Neural progenitor cell (in vitro differentiated cells): ENCODE data around the gene KHDC3L.

Source experiments
- EZH2 ChIP-seq: fragments of 200-600 bp; sonication (generic); IDR thresholded peaks from 2 replicates; pipeline ENCODE4 v1.6.1; 2017; ENCODE audit warnings: antibody characterized with exemption, mild to moderate bottlenecking, moderate library complexity
- EZH2phosphoT487 ChIP-seq: fragments of 200-600 bp; sonication (generic); IDR thresholded peaks from 2 replicates; pipeline ENCODE4 v1.6.1; 2017; ENCODE audit warnings: antibody characterized with exemption
- TF ChIP-seq, protein P1 (sequence below): fragments of 200-600 bp; sonication (generic); IDR thresholded peaks from 2 replicates; pipeline ENCODE4 v1.5.1; 2017; ENCODE audit warnings: antibody characterized with exemption, mild to moderate bottlenecking

DNA sequence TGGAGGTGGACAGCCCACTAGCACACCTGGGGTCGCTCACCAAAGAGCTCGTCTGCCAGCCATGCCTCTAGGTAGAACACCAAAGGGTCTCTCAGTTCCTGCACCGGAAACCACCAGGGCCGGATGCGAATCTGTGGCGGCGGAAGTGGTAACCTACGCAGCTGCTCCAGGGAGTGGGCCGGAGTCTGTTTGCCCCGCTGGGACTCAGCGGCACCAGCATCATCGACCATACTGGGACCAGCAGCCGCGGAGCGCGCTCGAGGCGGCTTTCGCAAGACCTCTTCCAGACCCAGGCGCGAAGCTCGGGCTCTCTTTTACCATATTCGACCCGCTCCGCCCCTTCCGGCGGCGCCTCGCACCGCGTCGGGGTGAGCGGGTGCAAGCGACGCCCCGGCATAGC lies 7.1 kb downstream of the KHDC3L start, which contains the start of gene OOEP:
- no peak for TF ChIP-seq EZH2phosphoT487
- TF ChIP-seq, protein P1, sequence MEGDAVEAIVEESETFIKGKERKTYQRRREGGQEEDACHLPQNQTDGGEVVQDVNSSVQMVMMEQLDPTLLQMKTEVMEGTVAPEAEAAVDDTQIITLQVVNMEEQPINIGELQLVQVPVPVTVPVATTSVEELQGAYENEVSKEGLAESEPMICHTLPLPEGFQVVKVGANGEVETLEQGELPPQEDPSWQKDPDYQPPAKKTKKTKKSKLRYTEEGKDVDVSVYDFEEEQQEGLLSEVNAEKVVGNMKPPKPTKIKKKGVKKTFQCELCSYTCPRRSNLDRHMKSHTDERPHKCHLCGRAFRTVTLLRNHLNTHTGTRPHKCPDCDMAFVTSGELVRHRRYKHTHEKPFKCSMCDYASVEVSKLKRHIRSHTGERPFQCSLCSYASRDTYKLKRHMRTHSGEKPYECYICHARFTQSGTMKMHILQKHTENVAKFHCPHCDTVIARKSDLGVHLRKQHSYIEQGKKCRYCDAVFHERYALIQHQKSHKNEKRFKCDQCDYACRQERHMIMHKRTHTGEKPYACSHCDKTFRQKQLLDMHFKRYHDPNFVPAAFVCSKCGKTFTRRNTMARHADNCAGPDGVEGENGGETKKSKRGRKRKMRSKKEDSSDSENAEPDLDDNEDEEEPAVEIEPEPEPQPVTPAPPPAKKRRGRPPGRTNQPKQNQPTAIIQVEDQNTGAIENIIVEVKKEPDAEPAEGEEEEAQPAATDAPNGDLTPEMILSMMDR = no peak
- TF ChIP-seq EZH2 = no peak
